HUES64 (cell line): ENCODE data around the gene SHISA9.

Source experiments
- H3K27ac ChIP-seq: 2 replicates; pipeline ENCODE4 v1.7.0; 2013; ENCODE audit warnings: low read depth, low read length, inconsistent platforms
- H3K27me3 ChIP-seq: 2 replicates; pipeline ENCODE4 v1.6.1; 2013; ENCODE audit warnings: mild to moderate bottlenecking, low read length; ENCODE audit not compliant: insufficient read depth
- H3K36me3 ChIP-seq: 2 replicates; pipeline ENCODE4 v1.6.1; 2013; ENCODE audit warnings: mild to moderate bottlenecking, low read length; ENCODE audit not compliant: insufficient read depth
- H3K4me1 ChIP-seq: 2 replicates; pipeline ENCODE4 v1.6.1; 2013; ENCODE audit warnings: mild to moderate bottlenecking, low read length, moderate library complexity; ENCODE audit not compliant: insufficient read depth
- H3K4me3 ChIP-seq: 2 replicates; pipeline ENCODE4 v1.5.1; 2013; ENCODE audit warnings: mild to moderate bottlenecking, low read length, moderate library complexity
- H3K9ac ChIP-seq: 2 replicates; pipeline ENCODE4 v1.6.1; 2013; ENCODE audit warnings: mild to moderate bottlenecking, low read depth, low read length
- H3K9me3 ChIP-seq: 2 replicates; pipeline ENCODE4 v1.6.1; 2013; ENCODE audit warnings: low read depth, low read length; ENCODE audit not compliant: insufficient read depth
- WGBS: fragments of 150-250, 120-280 bp; methylation state at CpG from one replicate; pipeline ENCODE4 v1.1.7; 2013; ENCODE audit warnings: missing lambda C conversion rate; 5-methylcytosine and 5-hydroxymethylcytosine counted together

The SHISA9 gene

DNA sequence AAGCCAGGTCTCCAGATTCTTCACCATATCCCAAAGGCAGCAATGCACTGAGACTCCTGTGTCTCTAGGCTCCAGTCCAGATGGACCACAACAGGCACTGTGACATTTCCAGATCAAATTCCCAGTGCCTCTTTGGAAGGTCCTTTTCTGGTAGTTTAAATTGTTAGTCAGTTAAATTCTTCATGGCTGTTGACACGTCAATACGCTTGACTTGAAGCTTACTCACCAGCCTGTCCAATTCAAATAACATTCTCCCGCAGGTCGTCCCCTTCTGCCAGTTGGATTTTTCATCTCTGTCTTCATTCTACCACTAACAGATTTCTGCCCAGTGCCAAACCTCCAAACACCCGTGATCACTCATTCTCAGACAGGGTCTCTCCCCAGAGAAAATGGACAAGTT is 86.7 kb downstream of the SHISA9 start:
- Histone ChIP-seq H3K9me3 (no peaks in the 10 kb centered on the region), H3K9ac (no peak overlapping the region), H3K4me1 (no peaks in the 10 kb centered on the region), H3K27me3 (no peaks in the 10 kb centered on the region), H3K36me3 (no peaks in the 10 kb centered on the region), H3K27ac (no peak overlapping the region), H3K4me3 (no peak overlapping the region)
- 95% methylated on average over 5 of the region's 5 CpGs for WGBS

DNA sequence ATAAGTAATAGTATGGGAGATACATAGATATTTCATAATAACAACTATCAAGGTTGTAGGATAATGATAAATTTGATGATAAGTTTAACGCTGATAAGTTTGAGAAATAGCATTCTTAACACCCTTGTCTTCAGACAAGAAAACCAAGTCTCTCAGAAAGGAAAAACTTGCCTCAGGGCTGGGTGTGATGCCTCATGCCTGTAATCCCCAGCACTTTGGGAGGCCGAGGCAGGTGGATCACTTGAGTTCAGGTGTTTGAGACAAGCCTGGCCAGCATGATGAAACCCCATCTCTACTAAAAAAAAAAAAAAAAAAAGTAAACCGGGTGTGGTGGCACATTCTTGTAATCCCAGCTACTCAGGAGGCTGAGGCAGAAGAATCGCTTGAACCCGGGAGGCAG is 90.7 kb downstream of the SHISA9 start:
- Histone ChIP-seq H3K4me3 (no peak overlapping the region), H3K36me3 (no peaks in the 10 kb centered on the region), H3K9me3 (no peaks in the 10 kb centered on the region), H3K9ac (no peak overlapping the region), H3K27ac (no peak overlapping the region), H3K4me1 (peaks cover 3% of the 10 kb centered on the region; the same call in 1 of the 2 replicates), H3K27me3 (no peaks in the 10 kb centered on the region)
- 92% methylated on average over 5 of the region's 5 CpGs for WGBS

DNA sequence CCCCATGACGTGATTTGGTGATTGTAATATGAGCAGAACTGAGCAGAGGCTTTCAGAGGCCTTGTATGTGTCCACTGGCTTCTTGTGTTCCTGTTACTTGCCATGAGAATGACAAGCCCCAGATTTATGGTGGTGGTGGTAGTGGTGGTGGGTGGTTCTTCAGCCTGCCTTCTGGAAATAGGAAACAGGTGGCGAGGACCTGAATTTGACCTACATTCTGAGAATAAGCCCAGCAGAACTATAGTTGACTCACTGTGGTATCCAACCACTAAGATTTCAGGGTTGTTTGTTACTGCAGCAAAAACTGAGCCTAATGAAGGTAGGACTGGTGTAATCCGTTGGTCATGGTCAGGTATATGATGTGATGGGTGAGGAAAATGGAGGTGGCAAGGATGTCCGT is 93.0 kb downstream of the SHISA9 start:
- H3K27ac ChIP-seq: no peak overlapping the region
- no peaks in the 10 kb centered on the region for H3K27me3 ChIP-seq
- no peak overlapping the region for H3K9ac ChIP-seq
- no peak overlapping the region for H3K4me3 ChIP-seq
- H3K9me3 ChIP-seq: no peaks in the 10 kb centered on the region
- H3K4me1 ChIP-seq: peaks cover 3% of the 10 kb centered on the region; the same call in 1 of the 2 replicates
- H3K36me3 ChIP-seq: no peaks in the 10 kb centered on the region
- WGBS: 95% methylated on average over 4 of the region's 4 CpGs

DNA sequence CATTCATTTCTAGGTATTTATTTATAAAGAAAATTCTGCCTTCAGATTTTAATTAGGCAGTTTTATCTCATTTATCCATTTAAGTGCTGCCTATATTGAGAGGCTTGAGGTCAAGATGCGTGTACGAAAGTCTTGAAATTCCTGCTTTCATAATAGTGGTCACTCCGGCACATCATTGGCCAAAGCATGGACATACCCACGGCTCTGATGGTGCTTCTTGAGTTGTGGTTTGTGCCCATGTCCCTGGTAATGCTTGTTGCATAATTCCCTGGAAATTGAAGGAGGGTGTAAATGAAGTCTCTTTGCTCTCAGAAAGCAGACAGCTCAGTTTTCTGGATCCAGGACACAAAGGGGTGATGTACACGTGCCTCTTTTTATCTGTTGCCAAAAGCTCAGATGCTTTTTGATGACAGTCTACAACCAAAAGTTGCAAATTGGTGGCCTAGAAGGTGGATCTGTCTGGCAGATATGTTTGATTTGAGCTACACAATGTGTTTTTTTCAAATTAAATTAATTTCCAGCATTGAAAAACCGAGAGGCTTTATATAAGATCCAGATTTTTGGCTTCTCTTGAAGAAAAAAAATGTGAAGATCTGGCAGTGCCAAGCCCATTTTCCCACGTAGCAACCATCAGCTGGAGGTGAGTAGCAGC is 94.4 kb downstream of the SHISA9 start:
- 93% methylated on average over 7 of the region's 7 CpGs for WGBS
- H3K9me3 ChIP-seq: no peaks in the 10 kb centered on the region
- H3K4me3 ChIP-seq: no peak overlapping the region

DNA sequence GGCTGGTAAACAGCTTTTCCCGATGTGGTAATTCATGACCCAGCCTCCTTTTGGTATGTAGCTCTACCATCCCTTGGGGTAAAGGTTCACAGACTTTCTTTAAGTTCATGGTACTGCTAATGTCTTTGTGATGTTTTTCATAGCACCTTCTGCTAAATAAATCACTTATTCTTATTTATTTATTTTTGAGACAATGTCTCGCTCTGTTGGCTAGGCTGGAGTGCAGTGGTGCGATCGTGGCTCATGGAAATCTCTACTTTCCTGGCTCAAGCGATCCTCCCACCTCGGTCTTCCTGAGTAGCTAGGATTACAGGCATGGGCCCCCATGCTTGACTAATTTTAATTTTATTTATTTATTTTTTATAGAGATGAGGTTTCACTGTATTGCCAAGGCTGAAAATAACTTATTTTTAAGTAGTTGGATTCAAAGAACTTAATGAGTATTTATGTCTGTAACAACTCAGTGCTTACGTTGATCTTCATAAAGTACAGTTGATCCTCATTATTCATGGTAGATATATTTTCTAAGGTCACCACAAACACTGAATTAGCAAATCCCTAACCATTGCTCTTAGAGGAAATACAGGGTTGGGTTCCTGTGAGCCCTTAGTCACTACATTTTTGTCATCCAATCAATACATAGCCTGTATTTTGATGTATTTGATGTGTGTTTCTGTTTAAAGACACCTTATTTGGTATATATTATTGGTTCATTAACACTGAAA is 97.1 kb downstream of the SHISA9 start:
- no peak overlapping the region for H3K9ac ChIP-seq
- H3K4me1 ChIP-seq: peaks cover 3% of the 10 kb centered on the region; the same call in 1 of the 2 replicates
- H3K36me3 ChIP-seq: no peaks in the 10 kb centered on the region
- H3K9me3 ChIP-seq: no peaks in the 10 kb centered on the region
- H3K4me3 ChIP-seq: no peak overlapping the region
- 95% methylated on average over 6 of the region's 7 CpGs for WGBS
- no peak overlapping the region for H3K27ac ChIP-seq
- H3K27me3 ChIP-seq: no peaks in the 10 kb centered on the region

More for the DNA sequence above, 94.4 kb downstream of the SHISA9 start:
- Histone ChIP-seq H3K4me1 (peaks cover 3% of the 10 kb centered on the region; the same call in 1 of the 2 replicates), H3K9ac (no peak overlapping the region), H3K27ac (no peak overlapping the region), H3K27me3 (no peaks in the 10 kb centered on the region), H3K36me3 (no peaks in the 10 kb centered on the region)

DNA sequence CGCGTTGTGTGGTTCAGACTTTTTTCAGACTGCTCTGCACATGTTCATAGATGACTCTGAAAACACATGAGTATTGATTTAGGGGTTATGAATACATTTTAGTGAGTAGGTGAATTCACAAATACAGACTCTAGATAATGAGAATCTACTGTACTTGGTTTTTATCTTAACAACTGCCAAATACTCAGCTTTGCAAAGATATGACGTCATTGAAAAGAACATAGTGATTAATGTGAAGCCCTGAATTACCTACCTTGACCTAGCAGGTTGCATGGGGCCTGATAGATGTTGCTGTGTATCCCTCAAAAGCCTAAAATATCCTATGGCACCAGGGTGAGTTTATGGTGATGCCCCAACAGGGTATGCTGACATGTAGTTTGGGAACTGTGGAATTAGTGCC is 98.0 kb downstream of the SHISA9 start:
- H3K9ac ChIP-seq: no peak overlapping the region
- H3K36me3 ChIP-seq: no peaks in the 10 kb centered on the region
- H3K27me3 ChIP-seq: no peaks in the 10 kb centered on the region
- H3K4me3 ChIP-seq: no peak overlapping the region
- H3K9me3 ChIP-seq: no peaks in the 10 kb centered on the region
- 90% methylated on average over 3 of the region's 3 CpGs for whole genome bisulfite sequencing
- H3K27ac ChIP-seq: no peak overlapping the region
- H3K4me1 ChIP-seq: peaks cover 3% of the 10 kb centered on the region; the same call in 1 of the 2 replicates

DNA sequence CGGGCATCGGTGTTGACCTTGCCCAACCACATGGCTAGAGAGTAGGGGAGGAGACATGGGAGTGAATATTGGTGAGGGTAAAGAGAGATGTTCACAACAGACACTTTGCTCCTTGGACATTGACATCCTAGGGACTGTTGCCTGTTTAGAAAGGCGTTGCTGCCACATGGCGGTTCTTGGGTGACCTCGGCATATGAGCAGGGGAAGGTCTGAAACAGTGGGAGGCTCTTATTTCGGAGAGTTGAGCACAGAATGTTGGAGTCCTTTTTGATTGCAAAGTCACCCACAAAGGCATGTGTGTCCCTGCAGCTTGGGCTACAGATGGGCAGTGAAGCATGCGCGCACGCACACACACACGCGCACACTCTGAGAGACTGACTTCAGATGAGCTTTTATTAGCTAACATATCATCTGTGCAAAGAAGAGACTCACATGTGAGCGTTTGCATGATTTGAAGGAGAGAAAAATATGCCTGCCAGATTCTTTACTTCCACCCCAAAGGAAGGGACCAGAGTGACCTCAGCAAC is 104.4 kb downstream of the SHISA9 start:
- Histone ChIP-seq H3K9me3 (no peaks in the 10 kb centered on the region), H3K36me3 (no peaks in the 10 kb centered on the region), H3K27me3 (no peaks in the 10 kb centered on the region), H3K4me1 (peaks cover 3% of the 10 kb centered on the region; the same call in 1 of the 2 replicates), H3K4me3 (no peak overlapping the region), H3K9ac (no peak overlapping the region), H3K27ac (no peak overlapping the region)
- WGBS: 97% methylated on average over 12 of the region's 12 CpGs

DNA sequence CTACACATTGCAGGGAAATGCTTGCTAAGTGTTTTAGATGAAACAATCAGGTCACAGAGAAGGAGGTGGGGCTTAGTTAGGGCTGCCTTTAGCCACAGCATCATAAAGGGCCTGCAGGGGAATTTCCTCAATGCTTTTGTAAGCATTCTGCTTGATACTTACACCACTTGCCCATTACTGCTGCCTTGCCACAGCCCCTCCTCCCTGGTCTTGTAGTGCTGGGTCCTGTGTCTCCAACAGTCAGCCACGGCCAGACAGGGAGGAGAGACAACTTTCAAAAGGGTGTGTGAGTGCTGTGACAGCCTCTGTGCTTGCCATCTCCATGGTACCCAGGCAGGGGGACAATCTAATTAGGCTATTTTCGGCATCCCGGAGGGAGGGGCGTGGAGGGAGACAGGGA is 111.2 kb downstream of the SHISA9 start:
- Histone ChIP-seq H3K4me3 (no peak overlapping the region), H3K27ac (no peak overlapping the region), H3K36me3 (no peaks in the 10 kb centered on the region), H3K27me3 (no peaks in the 10 kb centered on the region), H3K9me3 (no peaks in the 10 kb centered on the region), H3K9ac (no peak overlapping the region), H3K4me1 (peaks cover 34% of the 10 kb centered on the region)
- 50% methylated on average over 4 of the region's 4 CpGs for WGBS

DNA sequence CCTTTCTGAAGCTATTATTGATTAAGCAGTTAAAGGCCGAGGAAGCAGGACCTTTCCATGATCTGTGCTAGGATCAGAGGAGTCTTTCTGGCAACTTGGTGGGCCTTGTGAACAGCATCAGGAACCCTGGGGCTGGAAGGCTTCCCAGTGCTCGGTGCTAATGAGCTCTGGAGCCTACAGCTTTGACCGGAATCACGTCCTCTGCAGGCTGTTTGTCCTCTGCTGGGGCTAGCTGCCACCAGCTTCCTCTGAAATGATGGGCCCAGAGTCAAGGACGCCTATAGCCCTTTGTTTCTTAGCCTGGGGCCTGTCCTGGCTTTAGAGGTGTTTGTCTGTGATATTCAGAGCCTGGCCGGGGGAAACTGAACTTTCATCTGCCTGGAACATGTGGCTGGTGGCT is 111.6 kb downstream of the SHISA9 start:
- Histone ChIP-seq H3K4me3 (no peak overlapping the region), H3K27ac (no peak overlapping the region), H3K27me3 (no peaks in the 10 kb centered on the region), H3K36me3 (no peaks in the 10 kb centered on the region), H3K9me3 (no peaks in the 10 kb centered on the region), H3K4me1 (peaks cover 35% of the 10 kb centered on the region), H3K9ac (no peak overlapping the region)
- 65% methylated on average over 6 of the region's 6 CpGs for WGBS

DNA sequence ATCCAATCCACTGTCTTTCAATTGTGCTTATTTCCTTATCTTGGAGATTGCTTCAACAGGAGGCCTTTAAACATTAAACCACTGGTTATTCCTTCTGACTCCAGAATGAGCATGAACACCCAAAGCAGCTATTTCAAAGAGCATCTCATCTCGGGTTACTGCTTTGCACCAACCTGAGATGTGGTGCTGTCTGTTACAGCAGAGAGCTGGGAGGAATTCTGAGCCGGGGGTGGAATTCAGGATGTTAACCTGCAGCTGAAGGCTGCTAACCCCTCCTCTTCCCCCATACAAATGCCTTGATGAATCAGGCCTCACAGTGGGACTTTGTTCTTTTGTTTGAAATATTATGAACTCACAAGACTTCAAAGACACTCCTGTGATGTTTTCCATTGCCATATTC is 113.1 kb downstream of the SHISA9 start:
- H3K9me3 ChIP-seq: no peaks in the 10 kb centered on the region
- H3K27ac ChIP-seq: peak overlapping the region; percentile 49; the same call in 1 of the 2 replicates
- peaks cover 43% of the 10 kb centered on the region for H3K4me1 ChIP-seq
- H3K9ac ChIP-seq: no peak overlapping the region
- no peak overlapping the region for H3K4me3 ChIP-seq
- no peaks in the 10 kb centered on the region for H3K36me3 ChIP-seq
- H3K27me3 ChIP-seq: no peaks in the 10 kb centered on the region
- 0% methylated on average over 1 of the region's 2 CpGs for WGBS

DNA sequence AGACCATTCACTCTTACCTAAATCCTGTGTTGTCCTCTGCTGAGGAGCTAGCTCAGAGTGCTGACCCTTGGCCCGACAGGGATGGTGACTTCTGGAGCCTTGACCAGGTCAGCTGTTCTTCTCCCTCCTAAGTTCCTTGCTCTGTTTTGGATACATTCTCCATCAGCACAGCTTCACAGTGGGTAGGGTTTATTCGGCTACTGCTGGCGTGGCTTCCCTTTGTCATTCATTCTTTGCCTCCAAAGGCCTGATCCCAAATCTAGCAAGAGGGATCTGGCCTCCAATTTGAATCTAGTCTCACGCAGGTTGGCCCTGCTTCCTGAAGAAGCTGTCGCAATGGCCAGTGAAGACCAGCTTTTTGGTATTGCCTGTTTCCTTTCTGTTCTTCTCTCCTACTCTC is 116.6 kb downstream of the SHISA9 start:
- Histone ChIP-seq H3K36me3 (no peaks in the 10 kb centered on the region), H3K27ac (peak overlapping the region; percentile 24; the same call in 1 of the 2 replicates), H3K9ac (no peak overlapping the region), H3K27me3 (no peaks in the 10 kb centered on the region), H3K4me1 (peaks cover 32% of the 10 kb centered on the region), H3K9me3 (no peaks in the 10 kb centered on the region), H3K4me3 (no peak overlapping the region)
- WGBS: 55% methylated on average over 5 of the region's 5 CpGs
